NCI-H2171 (cell line): ENCODE measurements around the gene NUS1.
"Not testable (repeated sequence)": the region's sequence is repeated elsewhere in the genome, so short reads cannot be mapped to it uniquely, and the experiment has no call there.

Source experiments
- DNase-seq: peaks from one replicate; lab custom pipeline; 2025; lab: John Stamatoyannopoulos, UW

NUS1 gene

DNA sequence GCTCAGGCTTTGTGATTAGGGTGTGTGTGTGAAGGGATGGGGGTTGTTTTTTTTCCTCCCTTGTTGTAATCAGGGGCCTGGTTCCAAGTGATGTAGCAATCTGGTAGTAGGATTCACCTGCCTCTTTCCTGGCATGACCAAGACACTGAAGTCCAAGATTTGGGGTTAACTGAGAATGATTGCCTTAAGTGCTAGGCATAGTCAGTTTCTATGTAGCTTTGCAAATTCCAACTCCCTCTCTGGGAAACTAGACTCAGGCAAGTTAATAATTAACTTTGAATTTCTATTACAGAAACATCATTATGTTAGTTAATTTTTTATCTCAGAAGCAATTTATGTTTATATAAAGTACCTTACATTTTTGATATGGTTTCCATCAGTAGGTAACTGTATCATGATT is 43.6 kb downstream of the NUS1 start:
- DNase-seq, result no peak

DNA sequence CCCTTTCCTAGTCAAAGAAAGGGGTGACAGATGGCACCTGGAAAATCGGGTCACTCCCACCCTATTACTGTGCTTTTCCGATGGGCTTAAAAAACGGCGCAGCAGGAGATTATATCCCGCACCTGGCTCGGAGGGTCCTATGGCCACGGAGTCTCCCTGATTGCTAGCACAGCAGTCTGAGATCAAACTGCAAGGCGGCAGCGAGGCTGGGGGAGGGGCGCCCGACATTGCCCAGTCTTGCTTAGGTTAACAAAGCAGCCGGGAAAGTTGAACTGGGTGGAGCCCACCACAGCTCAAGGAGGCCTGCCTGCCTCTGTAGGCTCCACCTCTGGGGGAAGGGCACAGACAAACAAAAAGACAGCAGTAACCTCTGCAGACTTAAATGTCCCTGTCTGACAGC is 46.3 kb downstream of the NUS1 start:
- DNase-seq, result not testable (repeated sequence)

DNA sequence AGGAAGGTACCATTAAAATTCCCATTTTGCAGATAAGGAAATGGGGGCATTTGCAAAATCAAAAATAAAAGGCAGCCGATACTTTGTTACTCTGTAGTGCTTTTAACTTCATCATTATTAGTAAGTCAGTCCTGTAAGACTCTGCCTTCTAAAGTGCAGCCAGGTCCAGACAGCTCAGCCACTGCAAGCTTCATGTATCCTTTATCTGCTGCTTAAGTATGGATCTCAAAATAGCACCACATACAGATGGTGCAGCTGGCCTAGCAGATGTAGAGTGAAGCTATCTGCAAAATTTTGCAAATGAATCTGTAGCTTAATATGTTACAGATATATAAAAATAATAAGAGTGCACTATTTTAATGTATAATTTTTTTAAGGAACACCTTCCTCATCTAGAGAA is 53.4 kb downstream of the NUS1 start:
- DNase-seq, result no peak

DNA sequence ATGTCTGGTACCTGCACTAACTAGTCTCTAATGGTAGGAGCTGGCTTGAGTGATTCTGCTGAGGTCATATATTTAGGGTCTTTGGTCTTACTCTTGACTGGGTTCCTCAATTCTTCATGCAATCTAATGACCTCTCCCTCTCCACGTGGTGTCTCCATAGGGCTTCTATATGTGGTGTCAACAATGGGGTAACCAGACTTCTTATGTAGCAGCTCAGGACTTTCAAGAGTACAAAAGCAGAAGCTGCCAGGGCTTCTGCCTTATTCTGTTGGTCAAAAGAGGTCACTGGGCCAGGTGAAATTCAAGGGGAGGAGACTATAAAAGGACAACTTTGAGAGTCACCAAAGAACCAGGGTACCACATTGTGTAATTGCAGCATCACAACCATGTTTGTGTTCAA is 54.3 kb downstream of the NUS1 start:
- DNase-seq, result no peak

DNA sequence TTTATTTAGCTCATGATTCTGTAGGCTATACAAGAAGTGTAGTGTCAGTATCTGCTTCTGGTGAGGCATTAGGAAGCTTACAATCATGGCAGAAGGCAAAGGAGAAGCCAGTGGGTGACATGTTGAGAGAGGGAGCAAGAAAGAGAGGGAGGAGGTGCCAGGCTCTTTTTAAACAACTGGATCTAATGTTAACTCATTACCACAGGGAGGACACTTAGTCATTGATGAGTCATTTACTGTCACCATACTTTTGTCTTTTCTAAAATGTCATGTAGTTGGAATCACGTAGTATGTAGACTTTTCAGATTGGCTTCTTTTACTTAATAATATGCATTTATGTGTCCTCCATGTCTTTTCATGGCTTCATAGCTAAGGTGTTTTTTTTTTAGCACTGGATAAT is 58.1 kb downstream of the NUS1 start:
- no peak for DNase-seq

DNA sequence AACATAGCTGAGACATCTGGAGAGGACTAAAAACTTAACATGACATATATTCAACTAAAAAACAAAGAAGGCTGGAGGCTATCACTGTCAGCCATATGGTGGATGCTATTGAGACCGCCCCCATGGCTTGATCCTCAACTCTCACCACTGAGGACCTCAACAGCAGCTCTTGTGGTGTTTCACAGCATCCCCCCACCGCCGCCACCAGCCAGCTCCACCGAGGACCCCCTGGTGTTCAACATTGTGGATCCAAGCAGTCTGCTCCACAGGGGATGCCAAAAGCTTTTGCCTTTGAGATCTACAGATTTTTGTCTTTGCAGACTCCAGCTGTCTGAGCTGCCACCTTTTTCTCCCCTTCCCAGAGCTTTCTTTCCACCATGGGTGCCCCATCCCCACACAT is 64.6 kb downstream of the NUS1 start:
- no peak for DNase-seq

DNA sequence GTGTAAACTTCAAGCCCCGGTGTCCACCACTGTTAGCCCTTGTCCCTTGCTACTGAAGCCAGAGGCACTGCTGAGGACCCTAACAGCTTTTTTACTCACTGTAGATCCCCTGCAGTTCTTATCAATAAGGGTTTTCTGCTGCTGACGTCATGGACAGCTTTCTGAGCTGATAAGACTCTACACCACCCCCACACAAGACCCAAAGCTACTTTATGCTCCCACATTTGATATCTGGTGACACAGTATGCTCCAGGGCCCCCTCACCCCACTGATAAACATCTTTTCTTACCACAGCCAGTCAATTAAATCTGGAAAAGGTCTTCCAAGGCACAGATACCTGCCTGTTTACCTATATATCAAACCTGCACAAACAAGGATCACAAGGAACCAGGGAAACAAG is 65.3 kb downstream of the NUS1 start:
- no peak for DNase-seq

DNA sequence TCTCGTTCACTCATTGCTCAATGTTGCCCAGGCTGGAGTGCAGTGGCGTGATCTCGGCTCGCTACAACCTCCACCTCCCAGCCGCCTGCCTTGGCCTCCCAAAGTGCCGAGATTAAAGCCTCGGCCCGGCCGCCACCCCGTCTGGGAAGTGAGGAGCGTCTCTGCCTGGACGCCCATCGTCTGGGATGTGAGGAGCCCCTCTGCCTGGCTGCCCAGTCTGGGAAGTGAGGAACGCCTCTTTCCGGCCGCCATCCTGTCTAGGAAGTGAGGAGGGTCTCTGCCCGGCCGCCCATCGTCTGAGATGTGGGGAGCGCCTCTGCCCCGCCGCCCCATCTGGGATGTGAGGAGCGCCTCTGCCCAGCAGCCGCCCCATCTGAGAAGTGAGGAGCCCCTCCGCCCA is 75.4 kb downstream of the NUS1 start:
- not testable (repeated sequence) for DNase-seq
